ENCODE measurements around the gene KANSL1.

The KANSL1 gene

GRCh38 chr17:46080118-46081017 is 112.9 kb downstream of the KANSL1 start:
- Histone ChIP-seq H3K27me3 (ENCODE audit: insufficient read depth, low read length) (no peaks in the 10 kb centered on the region), H2AFZ (ENCODE audit: low read depth, low read length) (no peak overlapping the region), H3K4me1 (ENCODE audit: insufficient read depth, low read length) (peaks cover 1% of the 10 kb centered on the region), H3K36me3 (ENCODE audit: insufficient read depth, low read length) (peaks cover 49% of the 10 kb centered on the region), H3K9me3 (ENCODE audit: low read length) (no peaks in the 10 kb centered on the region), H3K4me3 (ENCODE audit: low read length) (no peak overlapping the region)

- H3K27me3 ChIP-seq (ENCODE audit: insufficient read depth, low read length) = no peaks in the 10 kb centered on the region
- peaks cover 1% of the 10 kb centered on the region for H3K4me1 ChIP-seq (ENCODE audit: insufficient read depth, low read length)
- H3K9me3 ChIP-seq (ENCODE audit: low read length) = no peaks in the 10 kb centered on the region
- H2AFZ ChIP-seq (ENCODE audit: low read depth, low read length) = no peak overlapping the region
- no peak overlapping the region for H3K4me3 ChIP-seq (ENCODE audit: low read length)
- peaks cover 56% of the 10 kb centered on the region for H3K36me3 ChIP-seq (ENCODE audit: insufficient read depth, low read length)
These were observed 114.6 kb downstream of the KANSL1 start for GRCh38 chr17:46078675-46079074.

GRCh38 chr17:46074540-46074939 is 118.7 kb downstream of the KANSL1 start:
- no peaks in the 10 kb centered on the region for H3K9me3 ChIP-seq (ENCODE audit: low read length)
- H3K4me3 ChIP-seq (ENCODE audit: low read length) = no peak overlapping the region
- H3K27me3 ChIP-seq (ENCODE audit: insufficient read depth, low read length) = no peaks in the 10 kb centered on the region
- no peak overlapping the region for H2AFZ ChIP-seq (ENCODE audit: low read depth, low read length)
- H3K36me3 ChIP-seq (ENCODE audit: insufficient read depth, low read length) = peaks cover 33% of the 10 kb centered on the region
- H3K4me1 ChIP-seq (ENCODE audit: insufficient read depth, low read length) = peaks cover 23% of the 10 kb centered on the region

- Histone ChIP-seq H3K27me3 (ENCODE audit: insufficient read depth, low read length) (no peaks in the 10 kb centered on the region), H3K4me3 (ENCODE audit: low read length) (no peak overlapping the region), H3K4me1 (ENCODE audit: insufficient read depth, low read length) (peaks cover 23% of the 10 kb centered on the region), H2AFZ (ENCODE audit: low read depth, low read length) (no peak overlapping the region), H3K36me3 (ENCODE audit: insufficient read depth, low read length) (peaks cover 31% of the 10 kb centered on the region), H3K9me3 (ENCODE audit: low read length) (no peaks in the 10 kb centered on the region)
These were observed 120.2 kb downstream of the KANSL1 start for GRCh38 chr17:46072998-46073397.

GRCh38 chr17:46071796-46072195 is 121.4 kb downstream of the KANSL1 start:
- no peak overlapping the region for H2AFZ ChIP-seq (ENCODE audit: low read depth, low read length)
- H3K36me3 ChIP-seq (ENCODE audit: insufficient read depth, low read length) = peaks cover 36% of the 10 kb centered on the region
- peaks cover 23% of the 10 kb centered on the region for H3K4me1 ChIP-seq (ENCODE audit: insufficient read depth, low read length)
- no peaks in the 10 kb centered on the region for H3K9me3 ChIP-seq (ENCODE audit: low read length)
- H3K4me3 ChIP-seq (ENCODE audit: low read length) = no peak overlapping the region
- H3K27me3 ChIP-seq (ENCODE audit: insufficient read depth, low read length) = no peaks in the 10 kb centered on the region

GRCh38 chr17:46064460-46064859 is 128.8 kb downstream of the KANSL1 start:
- Histone ChIP-seq H2AFZ (ENCODE audit: low read depth, low read length) (no peak overlapping the region), H3K36me3 (ENCODE audit: insufficient read depth, low read length) (peaks cover 63% of the 10 kb centered on the region), H3K9me3 (ENCODE audit: low read length) (no peaks in the 10 kb centered on the region), H3K4me1 (ENCODE audit: insufficient read depth, low read length) (no peaks in the 10 kb centered on the region), H3K4me3 (ENCODE audit: low read length) (no peak overlapping the region), H3K27me3 (ENCODE audit: insufficient read depth, low read length) (no peaks in the 10 kb centered on the region)

GRCh38 chr17:46063241-46063640 is 130.0 kb downstream of the KANSL1 start:
- H3K36me3 ChIP-seq (ENCODE audit: insufficient read depth, low read length) = peaks cover 61% of the 10 kb centered on the region
- no peaks in the 10 kb centered on the region for H3K4me1 ChIP-seq (ENCODE audit: insufficient read depth, low read length)
- no peaks in the 10 kb centered on the region for H3K9me3 ChIP-seq (ENCODE audit: low read length)
- no peaks in the 10 kb centered on the region for H3K27me3 ChIP-seq (ENCODE audit: insufficient read depth, low read length)
- H3K4me3 ChIP-seq (ENCODE audit: low read length) = no peak overlapping the region
- H2AFZ ChIP-seq (ENCODE audit: low read depth, low read length) = no peak overlapping the region

- Histone ChIP-seq H3K4me3 (ENCODE audit: low read length) (no peak overlapping the region), H3K4me1 (ENCODE audit: insufficient read depth, low read length) (peaks cover 5% of the 10 kb centered on the region), H3K27me3 (ENCODE audit: insufficient read depth, low read length) (no peaks in the 10 kb centered on the region), H2AFZ (ENCODE audit: low read depth, low read length) (no peak overlapping the region), H3K9me3 (ENCODE audit: low read length) (no peaks in the 10 kb centered on the region), H3K36me3 (ENCODE audit: insufficient read depth, low read length) (peaks cover 48% of the 10 kb centered on the region)
These were observed 131.8 kb downstream of the KANSL1 start for GRCh38 chr17:46061435-46061834.

GRCh38 chr17:46060461-46060860 is 132.8 kb downstream of the KANSL1 start:
- Histone ChIP-seq H3K27me3 (ENCODE audit: insufficient read depth, low read length) (no peaks in the 10 kb centered on the region), H3K4me1 (ENCODE audit: insufficient read depth, low read length) (peaks cover 5% of the 10 kb centered on the region), H3K9me3 (ENCODE audit: low read length) (no peaks in the 10 kb centered on the region), H3K36me3 (ENCODE audit: insufficient read depth, low read length) (peaks cover 41% of the 10 kb centered on the region), H3K4me3 (ENCODE audit: low read length) (no peak overlapping the region), H2AFZ (ENCODE audit: low read depth, low read length) (no peak overlapping the region)

GRCh38 chr17:46059486-46059885 is 133.7 kb downstream of the KANSL1 start:
- peaks cover 5% of the 10 kb centered on the region for H3K4me1 ChIP-seq (ENCODE audit: insufficient read depth, low read length)
- no peak overlapping the region for H3K4me3 ChIP-seq (ENCODE audit: low read length)
- no peaks in the 10 kb centered on the region for H3K9me3 ChIP-seq (ENCODE audit: low read length)
- no peaks in the 10 kb centered on the region for H3K27me3 ChIP-seq (ENCODE audit: insufficient read depth, low read length)
- H3K36me3 ChIP-seq (ENCODE audit: insufficient read depth, low read length) = peaks cover 36% of the 10 kb centered on the region
- no peak overlapping the region for H2AFZ ChIP-seq (ENCODE audit: low read depth, low read length)

GRCh38 chr17:46057366-46057765 is 135.9 kb downstream of the KANSL1 start:
- Histone ChIP-seq H3K4me1 (ENCODE audit: insufficient read depth, low read length) (peaks cover 5% of the 10 kb centered on the region), H2AFZ (ENCODE audit: low read depth, low read length) (no peak overlapping the region), H3K36me3 (ENCODE audit: insufficient read depth, low read length) (peaks cover 34% of the 10 kb centered on the region), H3K9me3 (ENCODE audit: low read length) (no peaks in the 10 kb centered on the region), H3K27me3 (ENCODE audit: insufficient read depth, low read length) (no peaks in the 10 kb centered on the region), H3K4me3 (ENCODE audit: low read length) (no peak overlapping the region)

- H3K4me3 ChIP-seq (ENCODE audit: low read length) = no peak overlapping the region
- H3K36me3 ChIP-seq (ENCODE audit: insufficient read depth, low read length) = peaks cover 36% of the 10 kb centered on the region
- peaks cover 5% of the 10 kb centered on the region for H3K4me1 ChIP-seq (ENCODE audit: insufficient read depth, low read length)
- no peak overlapping the region for H2AFZ ChIP-seq (ENCODE audit: low read depth, low read length)
- no peaks in the 10 kb centered on the region for H3K27me3 ChIP-seq (ENCODE audit: insufficient read depth, low read length)
- H3K9me3 ChIP-seq (ENCODE audit: low read length) = no peaks in the 10 kb centered on the region
These were observed 136.4 kb downstream of the KANSL1 start for GRCh38 chr17:46056800-46057304.

- H3K27me3 ChIP-seq (ENCODE audit: insufficient read depth, low read length) = no peaks in the 10 kb centered on the region
- peaks cover 5% of the 10 kb centered on the region for H3K4me1 ChIP-seq (ENCODE audit: insufficient read depth, low read length)
- H3K9me3 ChIP-seq (ENCODE audit: low read length) = no peaks in the 10 kb centered on the region
- peaks cover 47% of the 10 kb centered on the region for H3K36me3 ChIP-seq (ENCODE audit: insufficient read depth, low read length)
- no peak overlapping the region for H2AFZ ChIP-seq (ENCODE audit: low read depth, low read length)
- no peak overlapping the region for H3K4me3 ChIP-seq (ENCODE audit: low read length)
These were observed 139.2 kb downstream of the KANSL1 start for GRCh38 chr17:46053911-46054534.
